HG03354 (cell line): Measurements from ENCODE around the gene MSI2.

Experiments used
- ATAC-seq: cut with Tn5 transposase; IDR thresholded peaks from one replicate; pipeline ENCODE4 v1.9.1; 2021; ENCODE audit warnings: mild to moderate bottlenecking; ENCODE audit not compliant: unreplicated experiment, poor library complexity, severe bottlenecking

The MSI2 gene

GRCh38 chr17:57379237-57379894 lies 123.0 kb downstream of the MSI2 start:
- ATAC-seq = no peak

DNA sequence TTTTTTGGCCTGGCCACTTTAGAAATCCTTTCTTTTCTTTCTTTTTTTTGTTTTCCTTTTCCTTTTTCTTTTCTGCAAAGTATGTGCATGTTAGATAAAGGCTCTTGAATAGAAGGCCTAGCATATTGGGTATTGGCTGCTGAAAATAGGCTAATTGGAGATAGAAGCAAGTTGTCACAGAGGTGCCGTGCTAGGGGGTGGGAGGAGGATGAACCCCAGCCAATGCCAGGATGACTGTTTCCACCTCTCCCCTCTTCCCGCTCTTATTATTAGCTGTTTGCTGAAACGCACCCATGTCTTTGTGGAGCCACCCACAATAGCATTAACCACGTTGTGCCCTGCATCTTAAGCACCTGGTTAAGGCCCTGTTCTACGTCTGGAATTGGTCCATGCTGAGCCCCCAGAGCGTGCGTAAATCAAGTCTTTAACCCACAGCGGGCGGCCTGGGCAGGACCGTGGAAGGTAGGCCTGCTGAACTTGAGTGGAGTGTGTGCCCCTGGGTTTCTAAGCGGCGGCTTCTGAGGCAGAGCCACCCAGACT lies 123.6 kb downstream of the MSI2 start:
- no peak for ATAC-seq

DNA sequence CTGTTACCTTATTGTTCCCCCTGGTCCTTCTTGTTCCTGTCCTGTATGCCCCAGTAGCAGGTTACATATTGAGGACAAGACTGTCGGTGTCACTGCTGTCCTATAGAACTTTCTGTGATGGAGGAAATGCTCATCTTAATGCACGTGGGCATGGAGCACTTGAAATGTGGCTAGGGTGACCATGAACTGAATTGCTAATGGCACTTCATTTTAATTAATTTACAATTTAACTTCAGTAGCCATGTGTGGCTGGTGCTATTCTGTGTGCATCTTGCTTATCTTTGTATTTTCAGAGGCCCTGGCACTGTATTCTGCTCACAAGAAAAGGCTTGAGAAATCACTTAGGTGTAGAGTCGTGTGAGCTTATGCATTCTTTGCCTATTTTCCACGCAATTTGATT lies 125.2 kb downstream of the MSI2 start:
- ATAC-seq = no peak

DNA sequence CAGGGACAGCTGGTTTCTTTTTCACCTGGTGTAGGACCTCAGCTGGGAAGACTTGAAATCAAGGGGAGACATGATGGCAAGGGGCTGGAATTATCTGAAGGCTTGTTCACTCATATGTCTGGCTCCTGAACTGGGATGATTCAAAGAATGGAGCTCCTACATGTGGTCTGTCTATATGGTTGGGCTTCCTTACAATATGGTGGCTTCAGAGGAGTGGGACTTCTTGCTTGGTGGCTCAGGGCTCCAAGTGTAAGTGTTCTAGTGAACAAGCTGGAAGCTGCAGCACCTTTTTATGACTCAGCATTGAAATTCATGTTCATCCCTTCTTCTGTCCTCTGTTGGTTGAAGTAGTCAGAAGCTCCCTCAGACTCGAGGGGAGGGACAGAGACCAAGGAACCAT lies 127.9 kb downstream of the MSI2 start:
- no peak for ATAC-seq

GRCh38 chr17:57385975-57386374 lies 129.7 kb downstream of the MSI2 start:
- ATAC-seq = no peak

GRCh38 chr17:57387575-57387974 lies 131.3 kb downstream of the MSI2 start:
- ATAC-seq = no peak

GRCh38 chr17:57388131-57388725 lies 131.9 kb downstream of the MSI2 start:
- no peak for ATAC-seq

DNA sequence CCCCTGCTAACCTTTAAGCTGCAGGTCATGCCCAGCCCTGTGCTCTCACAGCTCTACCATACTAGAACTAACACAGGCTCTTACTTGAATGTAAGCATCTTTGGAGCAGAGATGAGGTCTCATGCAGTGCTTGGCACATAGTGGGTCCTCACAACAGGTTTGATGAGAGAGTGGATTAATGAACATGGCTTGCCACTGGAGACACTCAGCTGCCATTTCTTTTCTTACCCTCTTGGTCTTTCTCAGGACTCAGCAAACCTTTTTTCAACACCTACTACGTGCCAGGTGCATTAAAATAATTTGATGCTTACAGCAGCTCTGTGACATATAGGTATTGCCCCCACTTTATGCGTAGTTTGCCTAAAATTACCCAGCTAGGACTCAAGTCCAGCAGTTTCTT lies 133.2 kb downstream of the MSI2 start:
- ATAC-seq = no peak

DNA sequence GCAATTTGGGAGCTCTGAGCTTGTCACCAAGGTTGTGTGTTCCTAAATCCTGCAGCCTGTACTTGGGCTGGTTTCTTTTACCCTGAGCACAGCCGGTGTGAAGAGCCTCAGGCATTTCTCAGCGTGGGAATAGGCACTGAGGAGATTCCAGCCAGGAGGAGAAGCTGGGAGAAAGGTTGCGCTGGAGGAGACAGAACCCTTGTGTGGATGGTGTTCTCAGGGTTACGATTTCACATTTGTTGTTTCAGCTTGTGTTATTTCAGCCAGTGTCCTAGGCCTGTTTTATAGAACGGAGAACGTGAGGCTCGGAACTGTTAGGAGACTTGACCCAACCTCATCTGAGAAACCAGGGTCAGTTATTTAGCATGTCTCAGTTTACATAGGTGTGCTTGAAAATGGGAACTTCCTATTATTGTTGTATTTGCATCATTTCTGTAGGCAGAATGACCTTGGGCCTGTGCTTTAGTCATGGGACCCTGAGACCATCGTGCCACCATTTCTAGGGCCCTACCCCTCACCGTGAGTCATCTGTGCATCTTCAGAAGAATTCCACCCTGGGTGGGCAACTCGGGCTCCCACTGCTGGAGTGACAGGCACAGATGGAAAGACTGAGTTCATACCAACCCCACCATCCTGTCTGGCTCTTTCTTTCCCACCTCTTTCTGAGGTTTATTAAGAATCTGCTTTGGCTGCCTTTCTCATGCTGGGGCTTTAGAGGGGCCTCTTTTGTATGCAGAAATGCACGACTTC lies 134.9 kb downstream of the MSI2 start:
- no peak for ATAC-seq

GRCh38 chr17:57391857-57392471 lies 135.6 kb downstream of the MSI2 start:
- ATAC-seq = no peak

- no peak for ATAC-seq
Observed at GRCh38 chr17:57393368-57393767, 137.0 kb downstream of the MSI2 start.

DNA sequence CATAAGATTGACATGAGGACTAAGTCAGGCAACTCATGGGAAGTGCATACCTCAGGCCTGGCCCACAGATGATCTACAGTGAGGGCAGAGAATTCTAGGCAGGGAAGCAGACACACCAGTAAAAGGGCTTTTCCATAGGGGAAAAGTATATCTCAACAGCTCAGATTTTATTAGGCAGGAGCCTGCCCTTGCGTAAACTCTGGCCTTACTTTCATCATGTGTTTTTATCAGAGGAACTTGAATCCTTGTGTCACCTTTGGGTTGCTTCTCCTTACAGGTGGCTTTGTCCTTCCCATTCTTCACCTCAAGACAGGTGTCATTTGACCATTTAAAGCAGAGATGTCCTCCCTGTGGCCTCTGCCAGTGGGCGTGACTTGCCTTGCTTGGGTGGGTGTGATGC lies 138.1 kb downstream of the MSI2 start:
- ATAC-seq = no peak

- no peak for ATAC-seq
Observed at GRCh38 chr17:57395721-57396321, 139.5 kb downstream of the MSI2 start.

GRCh38 chr17:57396511-57396921 lies 140.2 kb downstream of the MSI2 start:
- ATAC-seq = no peak

GRCh38 chr17:57397402-57397801 lies 141.1 kb downstream of the MSI2 start:
- no peak for ATAC-seq

DNA sequence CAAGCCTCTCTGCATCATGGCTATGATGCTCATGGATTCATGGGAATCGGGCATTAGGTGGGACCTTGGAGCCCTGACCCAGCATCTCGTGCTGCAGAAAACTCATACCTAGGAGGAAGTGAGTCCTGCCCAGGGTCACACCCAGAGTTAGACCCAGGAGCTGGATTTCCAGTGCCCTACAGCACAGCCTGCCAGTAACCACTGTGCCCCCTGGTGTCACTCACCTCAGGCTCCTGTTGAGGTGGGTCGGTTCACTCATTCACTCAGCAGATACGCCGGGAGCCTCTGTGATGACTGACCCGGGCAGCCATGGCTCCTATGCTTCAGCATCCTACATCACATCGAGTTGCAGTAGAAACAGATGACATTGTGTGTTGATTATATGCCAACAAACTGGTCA lies 143.4 kb downstream of the MSI2 start:
- no peak for ATAC-seq

DNA sequence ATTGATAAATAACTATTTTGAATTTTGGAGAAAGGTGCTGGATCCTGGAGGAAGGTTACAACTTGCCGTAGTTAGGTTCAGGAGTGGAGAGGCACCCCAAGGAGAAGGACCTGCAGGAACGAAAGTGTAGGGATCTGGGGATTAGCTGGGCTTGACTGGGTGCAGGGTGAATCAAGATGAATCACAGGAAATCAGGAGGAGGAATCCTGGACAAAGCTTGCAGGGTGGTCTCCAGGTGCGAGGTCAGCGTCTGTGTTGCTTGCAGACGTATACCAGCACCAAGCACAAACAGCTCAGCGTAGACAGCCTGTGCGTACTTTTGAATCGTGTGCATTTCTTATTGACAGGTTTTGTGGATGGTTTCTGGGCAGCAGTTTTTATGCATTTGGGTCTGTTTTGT lies 144.3 kb downstream of the MSI2 start:
- ATAC-seq = no peak

- no peak for ATAC-seq
Observed at GRCh38 chr17:57401556-57402488, 145.5 kb downstream of the MSI2 start.

- ATAC-seq = no peak
Observed at GRCh38 chr17:57402681-57403180, 146.4 kb downstream of the MSI2 start.
